ENCODE measurements around the gene ABHD17A.

The ABHD17A gene

DNA sequence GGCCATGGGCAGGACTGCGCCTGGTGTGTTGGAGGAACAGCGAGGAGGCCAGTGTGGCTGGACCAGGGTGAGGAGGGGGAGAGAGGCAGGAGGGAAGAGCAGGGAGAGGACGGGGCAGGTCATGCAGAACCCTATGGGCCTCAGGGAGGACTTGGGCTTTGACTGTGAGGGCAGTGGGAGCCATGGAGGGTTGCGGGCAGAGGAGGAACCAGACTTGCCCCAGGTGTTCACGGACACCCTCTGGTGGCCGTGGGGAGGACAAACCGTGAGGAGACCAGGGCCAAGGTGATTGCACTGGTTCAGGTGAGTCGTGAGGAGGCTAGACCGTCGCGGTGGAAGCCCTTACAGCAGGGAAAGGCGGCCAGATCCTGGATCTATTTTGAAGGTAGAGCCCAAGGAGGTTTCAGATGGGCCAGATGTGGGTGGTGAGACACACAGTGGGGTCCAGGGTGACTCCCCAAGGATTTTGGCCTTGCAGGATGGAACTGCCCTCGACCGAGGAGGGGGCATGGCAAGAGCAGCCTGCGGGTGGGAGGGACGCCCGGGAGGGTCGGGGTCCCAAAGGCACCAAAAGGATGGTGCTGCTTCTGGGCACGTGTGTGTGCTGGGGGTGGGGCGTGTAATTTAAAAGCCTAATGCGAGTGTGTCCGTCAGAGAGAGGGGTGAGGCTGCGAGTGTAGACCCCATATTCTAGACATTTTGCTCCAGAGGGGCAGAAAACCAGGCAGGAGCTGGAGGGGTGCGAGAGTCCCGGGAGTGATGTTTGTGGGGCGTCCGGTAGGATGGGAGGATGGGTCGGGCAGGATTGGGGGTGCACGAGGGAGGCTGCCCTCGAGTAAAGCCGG, 34.3 kb downstream of the ABHD17A start:
- no peak for DNase-seq

DNA sequence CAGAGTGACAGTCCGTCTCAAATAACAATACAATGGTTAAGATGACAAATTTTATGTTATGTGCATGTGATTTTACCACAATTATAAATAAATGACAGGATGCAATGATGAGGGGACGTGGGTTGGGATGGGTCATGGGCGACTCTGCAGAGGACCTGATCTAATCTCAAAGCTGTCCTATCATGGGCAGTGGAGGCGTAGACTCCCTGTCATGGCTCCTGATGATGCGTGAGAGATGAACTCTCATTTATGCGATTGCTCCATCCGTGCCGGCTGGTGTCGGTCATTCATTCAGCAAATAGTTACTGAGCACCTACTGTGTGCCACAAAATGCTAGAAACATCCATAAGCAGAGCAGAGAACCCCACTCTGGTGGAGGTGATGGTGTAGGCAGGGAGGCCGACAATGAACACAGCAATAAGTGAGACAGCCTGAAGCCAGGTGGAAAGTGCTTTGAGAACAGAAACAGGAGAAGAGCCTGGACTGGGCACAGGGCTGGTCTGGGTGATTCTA, 35.4 kb downstream of the ABHD17A start:
- DNase-seq: no peak

DNA sequence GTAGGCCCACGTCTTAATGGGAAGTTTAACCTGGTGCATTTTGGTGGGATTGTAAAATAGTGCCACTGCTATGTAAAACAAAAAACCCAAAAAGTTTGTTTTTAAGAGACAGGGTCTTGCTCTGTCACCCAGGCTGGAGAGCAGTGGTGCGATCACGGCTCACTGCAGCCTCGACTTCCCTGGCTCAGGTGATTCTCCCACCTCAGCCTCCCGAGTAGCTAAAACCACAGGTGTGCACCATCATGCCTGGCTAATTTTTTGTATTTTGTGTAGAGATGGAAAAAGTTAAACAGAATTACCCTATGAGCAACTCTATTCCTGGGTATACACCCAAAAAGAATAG, 36.2 kb downstream of the ABHD17A start:
- DNase-seq: no peak

DNA sequence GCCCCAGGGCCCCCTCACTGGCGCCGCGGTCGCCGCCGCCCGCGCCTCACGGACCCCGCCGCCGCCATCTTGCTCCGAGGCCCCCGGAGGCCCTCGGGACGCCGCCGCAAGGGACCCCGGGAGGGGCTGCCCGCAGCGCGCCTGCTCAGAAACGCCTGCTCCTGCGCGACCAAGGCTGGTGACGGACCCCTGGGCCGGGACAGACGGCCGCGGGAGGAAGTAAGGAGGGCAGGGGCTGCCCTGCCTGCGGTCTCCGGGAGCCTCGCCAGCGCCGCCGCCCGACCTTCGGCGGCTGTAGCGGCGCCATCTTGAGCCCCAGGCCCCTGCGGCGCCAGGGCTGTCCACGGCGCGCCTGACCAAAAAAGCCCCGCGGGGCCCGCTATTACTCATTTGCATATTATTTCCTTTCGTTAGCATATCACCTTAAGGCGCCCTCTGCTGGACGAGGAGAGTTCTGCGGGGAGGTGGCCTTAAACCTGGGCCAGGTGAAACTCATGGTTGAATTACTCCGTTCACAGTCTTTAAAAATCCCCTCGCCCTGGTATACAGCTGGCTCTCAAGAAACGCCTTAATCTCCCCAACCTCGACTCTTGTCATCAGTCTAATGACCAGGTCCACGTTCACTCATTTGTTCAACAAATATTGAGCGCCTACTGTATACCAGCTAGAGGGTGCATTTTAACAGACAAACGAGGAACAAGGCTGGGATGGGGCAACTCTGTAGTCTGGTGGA, 36.7 kb downstream of the ABHD17A start, which contains the start of gene REXO1:
REXO1 (minus strand) TSS at position 85 of the 733 bp plus-strand sequence. CDS start 125 bp downstream, outside the sequence.
- DNase-seq: peak; percentile 74

DNA sequence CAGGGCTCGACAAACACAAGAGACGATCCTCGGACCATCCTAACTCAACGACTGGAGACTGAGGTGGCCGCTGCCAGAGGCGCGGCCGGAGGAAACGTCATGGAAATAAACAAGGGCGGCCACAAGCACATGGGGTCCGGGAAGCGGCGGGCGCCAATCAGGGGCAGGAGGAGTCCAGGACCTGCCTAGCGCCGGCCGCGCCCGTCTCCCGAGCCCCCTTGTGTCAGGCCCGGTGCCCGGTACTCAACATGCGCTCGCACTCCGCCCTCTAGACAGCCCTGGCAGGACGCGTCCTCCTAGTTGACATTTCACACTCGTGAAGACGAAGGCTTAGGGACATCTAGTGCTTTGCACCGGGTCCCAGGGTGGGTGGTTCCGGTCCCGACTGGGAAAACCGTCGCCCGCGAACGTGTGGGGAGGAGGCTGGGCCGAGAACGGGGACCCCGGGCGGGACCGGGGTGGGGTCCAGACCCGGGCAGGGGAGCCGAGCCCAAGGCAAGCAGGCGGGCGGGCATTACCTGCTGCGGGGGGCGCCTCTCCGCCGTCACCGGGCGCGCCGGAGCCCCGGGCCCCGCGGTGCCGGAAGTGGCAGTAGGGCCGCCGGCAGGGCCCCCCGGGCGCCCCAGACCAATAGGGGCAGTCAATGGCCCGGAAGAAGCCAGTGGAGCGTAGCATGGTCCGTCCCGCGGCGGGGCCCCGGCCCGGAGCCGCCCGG, 37.5 kb downstream of the ABHD17A start:
- no peak for DNase-seq

DNA sequence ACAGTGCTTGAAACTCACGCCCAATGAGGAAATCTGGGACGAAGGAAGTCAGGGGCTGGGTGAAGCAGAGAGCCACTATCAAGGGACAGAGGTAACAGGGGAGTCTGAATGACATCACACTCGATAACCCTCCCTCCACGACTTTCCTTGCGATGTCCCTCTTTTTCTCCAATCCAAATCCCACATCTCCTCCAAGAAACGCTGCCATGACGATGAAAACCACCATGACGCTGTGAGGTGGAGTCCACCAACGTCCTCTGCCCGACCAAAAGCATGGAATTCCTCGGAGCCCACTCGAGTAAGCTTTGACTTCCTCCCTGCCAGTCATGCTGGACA, 38.0 kb downstream of the ABHD17A start:
- no peak for DNase-seq

DNA sequence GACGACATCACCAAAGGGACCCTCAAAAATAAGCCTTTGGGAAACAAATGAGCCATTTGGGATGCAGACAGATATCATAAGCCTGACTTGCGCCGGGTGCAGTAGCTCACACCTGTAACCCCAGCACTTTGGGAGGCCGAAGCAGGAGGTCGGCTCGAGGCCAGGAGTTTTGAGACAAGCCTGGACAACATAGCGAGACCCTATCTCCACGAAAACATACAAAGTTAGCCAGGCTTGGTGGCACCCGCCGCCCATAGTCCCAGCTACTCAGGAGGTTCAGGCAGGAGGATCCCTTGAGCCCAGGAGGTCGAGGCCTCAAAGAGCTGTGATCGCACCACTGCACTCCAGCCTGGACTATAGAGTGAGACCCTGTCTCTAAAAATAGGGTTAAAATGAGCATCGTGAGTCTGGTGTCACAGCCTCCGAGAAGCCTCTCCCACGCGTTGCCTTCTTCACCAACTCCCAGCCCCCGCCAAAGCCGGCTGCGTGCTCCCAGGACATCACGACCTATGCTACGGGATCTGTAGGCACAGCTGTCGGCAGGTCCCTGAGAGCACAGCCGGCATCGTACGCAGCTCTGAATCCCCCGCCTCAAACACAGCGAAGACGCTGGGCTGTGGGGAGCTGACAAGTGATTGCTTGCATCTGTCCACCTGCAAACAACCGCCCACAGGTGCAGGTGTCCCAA, 38.6 kb downstream of the ABHD17A start:
- DNase-seq: no peak

DNA sequence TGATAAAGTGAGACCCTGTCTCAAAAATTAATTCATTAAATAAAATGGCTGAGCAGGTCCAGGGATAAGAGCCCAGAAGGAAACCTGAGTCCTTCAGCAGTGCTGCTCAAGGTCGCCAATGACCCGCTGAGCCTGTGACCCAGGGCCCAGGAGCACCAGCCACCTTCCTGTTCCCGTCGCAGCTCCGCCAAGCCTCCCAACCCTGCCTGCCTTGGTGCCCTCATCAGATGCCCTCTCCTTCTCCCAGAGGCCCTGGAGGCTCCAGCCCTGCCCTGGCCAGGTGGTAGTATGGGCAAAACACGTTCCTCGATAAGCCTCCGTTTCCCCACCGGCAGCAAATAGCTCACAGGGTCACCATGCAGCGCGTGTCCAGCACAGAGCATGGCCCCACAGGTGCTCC, 39.7 kb downstream of the ABHD17A start:
- no peak for DNase-seq

DNA sequence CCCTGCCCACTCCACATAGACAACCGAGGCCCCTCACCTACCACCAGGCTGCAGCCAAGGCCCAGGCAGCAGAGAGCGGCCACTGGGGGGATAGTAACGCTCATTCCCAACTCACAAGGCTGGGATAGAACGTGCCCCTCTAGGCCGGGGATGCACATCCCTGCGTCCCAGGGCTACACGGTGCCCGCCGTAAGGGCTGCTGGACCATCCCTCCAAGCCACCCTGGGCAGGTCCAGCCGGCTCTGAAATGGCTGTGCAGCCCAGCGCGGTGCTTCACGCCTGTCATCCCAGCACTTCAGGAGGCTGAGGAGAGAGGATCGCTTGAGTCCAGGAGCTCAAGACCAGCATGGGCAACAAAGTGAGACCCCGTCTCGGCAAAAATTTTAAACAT, 40.2 kb downstream of the ABHD17A start:
- no peak for DNase-seq

DNA sequence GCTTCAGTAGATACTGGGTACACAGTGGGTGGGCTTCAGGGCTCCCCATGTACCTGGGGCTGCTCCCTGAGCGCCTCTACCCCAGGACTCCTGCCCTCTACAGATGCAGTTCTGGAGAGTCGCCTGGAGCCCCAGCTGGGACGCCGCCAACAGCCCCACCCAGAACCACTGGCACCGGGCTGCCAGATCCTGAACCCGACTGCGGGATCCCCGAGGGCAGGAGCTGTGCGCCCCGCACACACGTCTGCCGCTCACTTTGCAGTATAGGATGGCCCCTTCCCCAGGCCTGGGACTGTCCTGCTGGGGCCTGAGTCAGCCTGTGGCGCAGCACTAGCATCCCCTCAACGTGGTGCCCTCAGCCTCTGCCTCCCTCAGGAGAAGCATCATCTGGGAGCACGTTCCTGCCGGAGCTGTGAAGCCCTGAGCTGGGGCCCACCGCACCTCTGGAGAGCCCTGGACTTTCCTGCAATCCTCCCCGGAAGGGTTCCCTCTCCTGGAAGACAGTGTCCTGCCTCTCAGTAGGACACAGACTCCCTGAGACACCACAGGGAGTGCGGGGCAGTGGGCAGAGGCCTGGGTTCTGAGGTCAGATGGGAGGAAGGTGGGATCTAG, 40.7 kb downstream of the ABHD17A start:
- no peak for DNase-seq

DNA sequence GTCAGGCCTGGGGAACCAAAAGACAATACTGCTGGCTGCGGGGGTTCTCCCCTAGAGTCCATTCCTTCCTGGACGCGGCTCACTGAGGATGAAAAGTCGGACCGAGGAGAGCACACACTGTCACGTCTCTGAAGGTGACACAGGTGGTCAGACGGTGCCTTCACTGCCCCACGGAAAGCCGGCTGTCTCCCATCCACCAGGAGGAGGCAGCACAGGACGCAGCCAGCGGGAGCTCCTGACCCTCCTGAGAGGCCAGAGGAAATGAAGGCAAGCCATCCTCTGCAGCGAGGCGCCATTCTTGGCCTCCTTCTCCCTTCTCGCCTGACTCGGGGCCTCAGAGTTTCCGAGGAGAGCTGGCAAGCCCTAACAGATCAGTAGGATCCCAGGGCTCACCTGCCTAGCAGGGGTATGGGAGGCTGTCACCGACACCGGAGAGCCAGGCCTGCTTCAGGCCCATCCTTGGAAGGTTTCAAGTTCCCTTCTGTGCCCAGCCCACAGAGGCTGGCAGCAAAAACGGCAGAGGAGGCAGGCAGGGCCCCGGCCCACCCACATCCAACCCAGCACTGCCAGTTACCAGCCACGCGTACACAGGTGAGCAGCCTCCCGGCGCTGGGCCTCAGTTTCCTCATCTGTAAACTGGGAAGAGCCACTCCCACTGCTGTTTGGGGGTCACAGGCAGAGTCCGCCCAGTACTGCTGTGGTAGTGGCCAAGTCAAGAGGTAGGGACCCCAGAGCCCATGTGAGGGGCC, 41.5 kb downstream of the ABHD17A start:
- DNase-seq: no peak

DNA sequence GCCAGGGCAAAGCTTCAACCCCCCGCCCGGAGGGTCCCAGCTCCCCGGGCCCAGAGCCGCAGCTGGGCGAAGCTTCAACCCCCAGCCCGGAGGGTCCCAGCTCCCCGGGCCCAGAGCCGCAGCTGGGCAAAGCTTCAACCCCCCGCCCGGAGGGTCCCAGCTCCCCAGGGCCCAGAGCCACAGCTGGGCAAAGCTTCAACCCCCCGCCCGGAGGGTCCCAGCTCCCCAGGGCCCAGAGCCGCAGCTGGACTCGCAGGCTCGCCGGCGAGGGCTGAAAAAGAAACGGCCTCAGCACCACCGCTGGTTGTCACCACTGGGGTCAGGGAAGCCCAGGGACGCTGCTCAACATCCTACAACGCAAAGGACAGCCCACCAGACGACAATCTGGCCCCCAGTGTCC, 42.2 kb downstream of the ABHD17A start:
- no peak for DNase-seq

DNA sequence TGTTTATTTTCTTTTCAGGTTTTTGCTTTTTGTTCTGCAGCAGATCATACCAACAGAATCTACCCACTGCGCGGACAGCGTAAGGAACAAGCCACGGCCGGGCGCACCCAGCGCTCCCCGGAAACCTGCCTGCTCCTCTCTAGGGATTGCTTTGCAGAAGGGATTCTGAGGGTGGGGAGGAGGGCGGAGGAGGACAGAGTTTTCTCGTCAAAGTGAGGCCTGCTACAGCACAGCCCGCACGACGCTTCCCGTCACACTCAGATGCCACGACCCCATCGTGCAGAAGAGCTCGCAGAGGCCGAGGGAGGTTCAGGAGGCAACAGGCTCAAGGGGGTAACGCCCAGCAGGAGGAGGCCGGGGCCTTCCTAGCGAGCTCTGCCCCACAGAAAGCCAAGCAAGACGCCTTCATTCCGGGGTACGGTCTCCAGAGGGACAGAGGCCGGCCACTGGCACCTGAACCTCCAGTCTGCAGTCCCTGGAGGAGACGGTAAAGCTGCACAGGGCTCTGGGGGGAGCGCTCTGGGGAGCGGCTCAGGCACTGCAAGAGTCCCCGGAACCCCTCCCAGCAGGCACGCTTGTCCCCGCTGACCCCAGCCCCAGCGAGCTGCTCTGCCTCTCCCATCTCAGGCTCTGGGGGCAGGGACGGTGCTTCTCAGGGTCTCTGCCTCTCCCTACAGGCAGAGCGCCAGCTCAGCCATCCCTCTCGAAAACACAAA, 43.9 kb downstream of the ABHD17A start:
- no peak for DNase-seq

DNA sequence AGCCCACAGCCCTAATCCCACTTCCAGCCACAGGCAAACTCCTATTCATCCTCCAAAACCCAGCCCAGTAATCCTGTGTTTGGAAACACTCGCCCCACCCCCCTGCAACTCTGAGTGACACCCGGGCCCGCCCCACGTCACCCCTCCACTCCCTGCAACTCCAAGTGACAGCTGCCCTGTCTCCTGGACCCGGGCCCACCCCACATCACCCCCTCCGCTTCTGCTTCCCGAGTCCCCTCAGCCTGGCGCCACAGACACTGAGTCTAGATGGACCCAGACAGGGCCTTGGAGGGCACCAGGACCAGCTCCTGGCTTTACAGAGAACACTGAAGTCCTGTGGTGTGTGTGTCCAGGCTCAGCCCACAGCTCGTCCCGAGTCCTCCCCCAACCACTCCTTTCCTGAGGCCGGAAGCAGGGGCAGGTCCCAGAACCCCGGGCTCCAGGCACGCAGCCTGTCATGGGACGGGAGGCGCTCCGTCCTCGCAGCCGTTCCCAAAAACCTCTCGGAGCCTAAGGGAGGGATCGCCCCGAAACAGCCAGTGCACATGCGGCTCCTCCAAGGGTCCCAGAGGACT, 44.7 kb downstream of the ABHD17A start:
- no peak for DNase-seq

DNA sequence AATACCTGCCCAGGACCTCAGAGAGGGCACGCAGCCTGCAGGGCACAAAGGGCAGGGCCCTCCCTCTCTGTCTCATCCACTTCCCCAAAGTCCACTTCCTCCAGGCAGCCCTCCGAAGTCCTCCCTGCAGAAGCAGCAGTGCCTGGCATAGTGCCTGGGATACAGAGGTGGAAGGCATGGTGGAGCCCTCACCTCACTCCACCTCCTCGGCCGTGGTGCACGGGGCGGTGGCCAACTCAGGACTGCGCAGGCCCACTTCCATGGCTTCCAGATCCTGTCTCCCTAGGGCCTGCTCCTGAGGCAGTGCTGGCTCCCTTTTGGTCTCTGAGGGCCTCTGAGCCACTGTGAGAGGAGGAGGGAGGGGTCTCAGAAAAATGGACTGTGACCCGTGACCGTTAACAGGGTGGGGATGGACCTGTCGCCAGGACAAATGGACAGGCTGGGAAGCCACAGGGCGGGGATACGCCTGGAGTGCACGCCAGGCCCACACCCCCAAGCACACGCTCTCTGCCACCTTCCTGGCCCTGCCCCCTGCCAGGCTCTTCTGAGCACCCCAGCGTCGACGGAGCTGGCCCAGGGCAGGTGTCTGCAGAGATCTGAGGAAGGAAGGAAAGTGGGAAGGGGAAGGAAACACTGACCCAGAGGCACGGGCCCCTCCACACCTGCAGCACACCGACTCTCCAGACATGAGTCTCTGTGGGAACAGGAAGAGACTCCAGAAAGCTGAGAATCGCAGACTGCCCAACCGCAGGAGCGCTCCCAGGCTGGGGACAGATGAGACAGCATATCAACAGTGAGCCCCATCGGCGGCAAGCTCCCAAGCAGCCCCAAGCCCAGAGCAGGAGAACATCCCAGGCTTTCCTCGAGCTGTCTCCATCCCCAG, 45.4 kb downstream of the ABHD17A start:
- no peak for DNase-seq

DNA sequence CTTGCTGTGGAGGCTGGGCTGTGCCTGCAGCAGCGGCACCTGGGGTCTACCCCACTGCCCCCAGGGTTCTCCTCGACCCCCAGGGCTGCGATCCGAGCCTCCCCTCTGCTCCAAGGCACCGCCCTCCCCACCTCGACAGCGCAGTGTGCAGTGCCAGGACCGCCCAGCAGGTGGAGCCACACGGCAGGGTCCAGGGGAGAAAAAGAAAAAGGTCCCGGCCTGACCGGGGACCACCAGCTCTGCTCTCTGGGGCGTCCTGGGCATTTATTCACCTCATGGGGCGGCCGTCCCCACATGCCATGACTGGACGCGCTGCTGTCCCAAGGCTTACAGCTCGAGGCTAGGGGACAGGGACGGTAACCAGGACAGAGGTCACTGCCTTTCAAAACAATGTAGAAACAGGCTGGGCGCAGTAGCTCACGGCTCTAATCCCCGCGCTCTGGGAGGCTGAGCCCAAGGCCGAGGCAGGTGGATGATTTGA, 47.6 kb downstream of the ABHD17A start:
- no peak for DNase-seq

DNA sequence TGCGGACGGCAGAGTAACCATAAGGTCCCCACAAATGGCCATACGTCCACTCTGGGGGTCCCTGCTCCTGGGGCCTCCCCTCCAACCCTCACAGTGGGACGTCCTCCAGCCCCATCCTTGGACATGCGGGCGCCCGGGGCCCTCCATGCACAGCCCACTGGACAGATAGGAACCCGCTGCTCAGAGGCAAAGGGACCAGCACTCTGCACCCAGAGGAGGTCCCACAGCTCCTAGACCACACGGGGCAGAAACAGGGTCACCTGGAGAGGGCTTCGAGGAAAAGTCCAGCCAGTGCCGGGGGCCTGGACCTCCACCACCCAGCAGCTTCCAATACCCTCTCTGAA, 48.1 kb downstream of the ABHD17A start:
- no peak for DNase-seq

DNA sequence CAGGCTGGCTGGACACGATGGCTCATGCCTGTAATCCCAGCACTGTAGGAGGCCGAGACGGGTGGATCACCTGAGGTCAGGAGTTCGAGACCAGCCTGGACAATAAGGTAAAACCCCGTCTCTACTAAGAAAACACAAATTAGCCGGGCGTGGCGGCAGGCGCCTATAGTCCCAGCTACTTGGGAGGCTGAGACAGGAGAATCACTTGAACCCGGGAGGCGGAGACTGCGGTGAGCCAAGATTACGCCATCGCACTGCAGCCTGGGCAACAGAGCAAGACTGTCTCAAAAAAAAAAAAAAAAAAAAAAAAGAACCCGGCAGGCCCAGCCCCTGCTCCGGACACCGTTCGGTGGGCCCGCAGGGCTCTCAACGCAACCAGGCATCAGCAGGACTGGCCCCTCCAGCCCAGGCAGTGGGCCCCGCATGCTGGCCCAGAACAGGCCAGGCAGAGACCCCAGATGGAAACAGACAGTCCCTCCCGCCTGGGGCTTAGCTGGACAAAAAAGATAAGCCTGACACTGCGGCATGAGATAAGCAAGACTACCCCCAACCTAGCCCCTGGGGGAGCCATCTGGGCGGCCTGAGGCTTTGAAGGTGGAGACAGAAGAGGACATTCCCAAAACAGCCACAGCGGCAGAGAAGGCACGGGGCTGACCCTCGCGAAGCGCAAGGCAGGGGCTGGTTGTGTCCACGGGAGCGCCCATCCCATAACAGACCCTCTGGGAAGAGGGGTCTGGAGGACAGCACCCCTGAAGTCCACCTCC, 48.7 kb downstream of the ABHD17A start:
- DNase-seq: no peak

DNA sequence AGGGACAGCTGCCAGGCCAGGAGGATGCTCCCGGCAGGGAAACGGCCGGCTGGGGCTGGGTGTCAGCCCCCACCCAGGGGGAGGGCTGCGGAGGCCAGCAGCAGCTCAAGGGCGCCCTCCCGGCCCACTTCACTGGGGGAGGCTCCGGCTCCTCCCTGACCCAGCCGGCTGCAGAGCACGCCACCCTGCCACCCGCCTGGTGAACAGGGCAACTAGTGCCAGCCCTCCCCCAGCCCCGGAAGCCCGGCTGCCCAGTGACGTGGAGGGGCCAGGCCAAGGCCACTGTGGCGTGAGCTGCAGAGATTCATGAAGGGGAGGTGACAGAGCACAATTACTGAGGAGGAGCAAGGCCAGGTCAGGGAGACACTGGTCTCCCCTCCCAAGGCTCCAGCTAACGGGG, 51.8 kb downstream of the ABHD17A start:
- DNase-seq: no peak
